BJ (cell line): ENCODE results near the gene TEAD4. TPM values are rescaled to one million over a fixed set of nuclear protein-coding genes. Genes with fewer than 3 reads are reported as not detected.
"Not testable (repeated sequence)": the region's sequence is repeated elsewhere in the genome, so short reads cannot be mapped to it uniquely, and the experiment has no call there.

ENCODE experiments used
- CTCF ChIA-PET: fragments of 350-600 bp; formaldehyde crosslinking; extraction: SDS; loops from one replicate; lab custom pipeline; 2021; ENCODE audit warnings: antibody characterized with exemption, inconsistent platforms; lab: Yijun Ruan, JAX
- POLR2A ChIA-PET: fragments of 300-600 bp; sonication (Branson Sonifier 250); formaldehyde crosslinking; extraction: SDS; loops from one replicate; lab custom pipeline; 2021; ENCODE audit warnings: antibody characterized with exemption; lab: Charles Lee
- DNase-seq: peaks from one replicate; pipeline ENCODE4 v3.0.0-alpha.2; 2011; ENCODE audit warnings: low read depth
- H3K27me3 ChIP-seq: 2 replicates; pipeline ENCODE4 v1.6.0; 2011; ENCODE audit warnings: low read length; ENCODE audit not compliant: control insufficient read depth, insufficient read depth
- H3K36me3 ChIP-seq: 2 replicates; pipeline ENCODE4 v1.5.1; 2011; ENCODE audit warnings: low read length; ENCODE audit not compliant: control insufficient read depth, insufficient read depth
- H3K4me3 ChIP-seq: 2 replicates; pipeline ENCODE4 v1.5.1; 2011; ENCODE audit warnings: low read depth, mild to moderate bottlenecking, control low read depth, low read length
- CTCF ChIP-seq: IDR thresholded peaks from 2 replicates; pipeline ENCODE4 v1.5.1; 2011; ENCODE audit warnings: low read depth, mild to moderate bottlenecking, control low read depth, inconsistent platforms, low read length, moderate library complexity; ENCODE audit not compliant: insufficient read depth
- polyA plus RNA-seq: library from polyadenylated mRNA; depleted of rRNA; stranded (reverse); fragments of >200 nt; gene quantifications from 2 replicates; pipeline ENCODE4 v1.2.3, GENCODE V29; 2011

Gene TEAD4
- polyA plus RNA-seq, 1 experiment, result 30.2 TPM

DNA sequence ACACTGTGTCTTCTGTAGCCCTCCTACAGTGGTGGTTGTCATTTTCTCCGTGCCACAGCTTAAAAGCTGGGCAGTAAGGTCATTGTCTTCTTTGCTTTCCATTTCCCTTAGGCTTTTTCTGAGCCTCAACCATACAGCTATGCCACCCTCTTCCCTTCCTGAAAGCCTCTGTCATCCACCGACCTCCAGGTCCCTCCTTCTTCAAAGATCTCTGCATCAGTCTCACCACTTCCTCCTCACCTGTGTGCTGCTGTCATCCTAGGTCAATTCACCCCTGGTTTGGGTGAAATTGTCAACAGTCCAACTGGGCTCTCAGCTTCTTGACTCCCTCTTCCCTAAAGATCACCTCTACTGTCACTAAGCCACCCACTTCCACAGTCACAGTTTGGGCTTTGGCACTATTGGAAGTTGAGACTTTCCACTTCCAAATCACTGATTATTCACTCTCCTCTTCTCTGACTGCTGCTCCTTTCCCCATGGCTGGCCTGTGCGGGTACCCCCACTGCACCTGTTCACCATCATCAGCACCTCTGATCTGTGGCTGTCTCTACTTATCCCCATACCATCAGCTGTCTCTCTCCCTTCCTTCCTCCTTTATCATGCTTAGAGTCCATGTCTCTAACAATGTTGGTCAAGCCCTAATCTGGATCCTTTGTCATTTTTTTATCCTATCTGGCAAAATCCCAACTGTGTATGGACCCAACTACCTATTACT is 102.5 kb downstream of the TEAD4 start:
- no peaks in the 10 kb centered on the region for H3K36me3 ChIP-seq
- TF ChIP-seq CTCF, result no peak
- no peak for DNase-seq
- H3K27me3 ChIP-seq, result peaks cover 7% of the 10 kb centered on the region
- ChIA-PET CTCF (interaction anchor here (0.6 to 2.0 kb wide), 7 partner anchors 12 to 277 kb away, joined by 3 to 15 read pairs (median 3); no protein-coding TSS in a partner anchor), POLR2A (no interaction called here)
- H3K4me3 ChIP-seq, result no peak overlapping the region

DNA sequence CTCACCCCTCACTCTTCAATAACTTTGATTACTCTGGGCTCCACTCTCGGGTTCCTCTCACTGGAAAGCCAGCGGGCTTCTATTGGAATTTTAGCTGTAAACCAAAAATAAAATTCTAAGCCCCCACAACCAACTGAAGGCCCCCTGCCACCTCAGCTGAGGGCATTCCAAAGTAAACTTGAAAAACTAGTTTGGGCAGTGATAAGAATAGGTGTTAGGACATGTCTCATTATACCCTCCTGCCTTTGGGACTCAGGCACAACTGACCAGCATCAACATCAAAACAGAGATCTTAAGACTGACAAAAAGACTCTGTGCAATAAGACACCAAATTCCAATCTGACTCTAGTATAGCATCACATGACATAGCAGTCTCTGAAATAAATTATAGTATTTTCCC is 106.1 kb downstream of the TEAD4 start:
- CTCF ChIA-PET, result interaction anchor here (1.0 to 3.4 kb wide), 4 partner anchors 8 to 226 kb away, joined by 3 to 12 read pairs (median 6); no protein-coding TSS in a partner anchor
- Histone ChIP-seq H3K4me3 (no peak overlapping the region), H3K27me3 (peaks cover 10% of the 10 kb centered on the region), H3K36me3 (no peaks in the 10 kb centered on the region)
- no peak for DNase-seq
- no peak for TF ChIP-seq CTCF
- POLR2A ChIA-PET, result no interaction called here

- DNase-seq, H3K4me3 ChIP-seq, H3K36me3 ChIP-seq, POLR2A ChIA-PET: not testable (repeated sequence)
- peaks cover 10% of the 10 kb centered on the region for H3K27me3 ChIP-seq
- CTCF ChIA-PET, result interaction anchor here (1.0 to 3.4 kb wide), 4 partner anchors 8 to 225 kb away, joined by 3 to 12 read pairs (median 6); no protein-coding TSS in a partner anchor
These were observed 106.6 kb downstream of the TEAD4 start for GRCh38 chr12:3065846-3066245.

DNA sequence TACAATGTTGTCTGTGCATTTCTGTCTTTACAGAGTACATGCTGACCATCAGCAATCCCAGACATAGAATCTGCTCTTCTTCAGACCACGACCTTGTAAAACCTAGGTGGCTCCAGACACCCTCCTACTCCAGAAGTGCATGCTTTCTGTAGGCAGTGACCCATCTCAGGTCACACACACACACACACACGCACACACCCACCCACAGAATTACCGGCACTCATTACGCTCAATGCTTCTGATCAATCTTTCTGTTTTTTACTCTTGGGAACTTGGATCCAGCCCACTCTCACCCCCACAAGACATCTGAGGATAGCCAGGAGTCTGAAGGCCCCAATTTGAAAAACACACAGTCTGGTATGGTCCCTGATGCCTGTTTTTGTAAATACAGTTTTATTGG is 110.5 kb downstream of the TEAD4 start:
- TF ChIP-seq CTCF, result no peak
- Histone ChIP-seq H3K4me3 (no peak overlapping the region), H3K36me3 (no peaks in the 10 kb centered on the region), H3K27me3 (peaks cover 3% of the 10 kb centered on the region)
- CTCF ChIA-PET, result interaction anchor here (1.2 to 8.1 kb wide), 4 partner anchors 53 to 206 kb away, joined by 3 to 122 read pairs (median 4); no protein-coding TSS in a partner anchor
- POLR2A ChIA-PET, result no interaction called here
- DNase-seq, result no peak

- POLR2A ChIA-PET, result no interaction called here
- no peak for TF ChIP-seq CTCF
- Histone ChIP-seq H3K36me3 (no peaks in the 10 kb centered on the region), H3K27me3 (peaks cover 3% of the 10 kb centered on the region; the same call in 1 of the 2 replicates), H3K4me3 (no peak overlapping the region)
- CTCF ChIA-PET, result interaction anchor here (1.2 to 8.1 kb wide), 2 partner anchors 40 to 205 kb away, joined by 3 to 122 read pairs; no protein-coding TSS in a partner anchor
- DNase-seq, result no peak
These were observed 111.9 kb downstream of the TEAD4 start for GRCh38 chr12:3071107-3071506.
